Caco-2 (cell line): ENCODE data around the gene PPP2R2B. TPM values are rescaled to one million over a fixed set of nuclear protein-coding genes. Genes with fewer than 3 reads are reported as not detected.

Experiments used
- BruUV-seq: library from RNA; stranded (reverse); fragments of 400-500 nt; replicated peaks from 2 replicates; lab custom pipeline; 2021; lab: Mats Ljungman, UMichigan
- CTCF ChIA-PET: fragments of 300-600 bp; sonication (Branson Sonifier 250); formaldehyde crosslinking; loops from one replicate; lab custom pipeline; 2022; ENCODE audit warnings: antibody characterized with exemption; lab: Charles Lee
- POLR2A ChIA-PET: fragments of 300-600 bp; sonication (Branson Sonifier 250); formaldehyde crosslinking; loops from one replicate; lab custom pipeline; 2022; ENCODE audit warnings: antibody characterized with exemption; lab: Charles Lee
- DNase-seq, 2 experiments: peaks; one replicate each; pipeline versions ENCODE4 v3.0.0 to v3.0.0-alpha.2; 2020 to 2022
- H3K27me3 ChIP-seq: replicated peaks from 2 replicates; pipeline ENCODE4 v1.6.0; 2011; ENCODE audit warnings: low read length; ENCODE audit not compliant: control insufficient read depth, insufficient read depth
- H3K36me3 ChIP-seq: 2 replicates; pipeline ENCODE4 v1.5.1; 2011; ENCODE audit warnings: low read length; ENCODE audit not compliant: control insufficient read depth, insufficient read depth
- H3K4me1 ChIP-seq: fragments of 250-450 bp; sonication (Bioruptor Pico); 2 replicates; pipeline ENCODE4 v1.5.1; 2020; ENCODE audit warnings: mild to moderate bottlenecking
- H3K4me3 ChIP-seq: 2 replicates; pipeline ENCODE4 v1.5.1; 2011; ENCODE audit warnings: low read depth, mild to moderate bottlenecking, control low read depth, low read length
- H3K9me3 ChIP-seq: fragments of 250-450 bp; sonication (Bioruptor Pico); 2 replicates; pipeline ENCODE4 v1.5.1; 2020; ENCODE audit warnings: mild to moderate bottlenecking, moderate library complexity
- H3K27ac Mint-ChIP-seq: one replicate; pipeline ENCODE4 v1.8.0; 2022; ENCODE audit warnings: mixed read lengths; ENCODE audit not compliant: unreplicated experiment
- H3K27me3 Mint-ChIP-seq: one replicate; pipeline ENCODE4 v1.8.0; 2022; ENCODE audit warnings: mixed read lengths; ENCODE audit not compliant: insufficient read depth, unreplicated experiment
- H3K36me3 Mint-ChIP-seq: one replicate; pipeline ENCODE4 v1.8.0; 2022; ENCODE audit warnings: mild to moderate bottlenecking, mixed read lengths; ENCODE audit not compliant: insufficient read depth, unreplicated experiment
- H3K4me1 Mint-ChIP-seq: one replicate; pipeline ENCODE4 v1.8.0; 2022; ENCODE audit warnings: low read depth, mixed read lengths; ENCODE audit not compliant: unreplicated experiment
- H3K4me3 Mint-ChIP-seq: one replicate; pipeline ENCODE4 v1.8.0; 2022; ENCODE audit warnings: mild to moderate bottlenecking, moderate library complexity, mixed read lengths; ENCODE audit not compliant: unreplicated experiment
- H3K9me3 Mint-ChIP-seq: one replicate; pipeline ENCODE4 v1.8.0; 2022; ENCODE audit warnings: mixed read lengths; ENCODE audit not compliant: unreplicated experiment
- intact Hi-C: fragments of 100-400 bp; cut with micrococcal nuclease; formaldehyde crosslinking; loops from one replicate; pipeline ENCODE4 v1.10.0; 2022; ENCODE audit not compliant: unreplicated experiment
- total RNA-seq: library from RNA; stranded (reverse); gene quantifications from 2 replicates; pipeline ENCODE4 v1.2.3, GENCODE V29; 2022
- TF ChIP-seq, protein P1 (sequence below), 2 experiments: fragments of 200-600 bp in 1 of 2; IDR thresholded peaks; 1 replicate in 1 of 2; 2 replicates in 1 of 2; pipeline versions ENCODE4 v1.5.1 to v1.8.0; 2011 to 2022; ENCODE audit warnings: antibody characterized with exemption in 1 of 2, control low read depth in 1 of 2, inconsistent platforms in 1 of 2, low read depth in 1 of 2, low read length in 1 of 2, mild to moderate bottlenecking in 1 of 2, moderate library complexity in 1 of 2; ENCODE audit not compliant: insufficient read depth in 1 of 2, severe bottlenecking in 1 of 2, unreplicated experiment in 1 of 2

PPP2R2B gene
- total RNA-seq, 1 experiment from 2014 or later = 9.8 TPM

DNA sequence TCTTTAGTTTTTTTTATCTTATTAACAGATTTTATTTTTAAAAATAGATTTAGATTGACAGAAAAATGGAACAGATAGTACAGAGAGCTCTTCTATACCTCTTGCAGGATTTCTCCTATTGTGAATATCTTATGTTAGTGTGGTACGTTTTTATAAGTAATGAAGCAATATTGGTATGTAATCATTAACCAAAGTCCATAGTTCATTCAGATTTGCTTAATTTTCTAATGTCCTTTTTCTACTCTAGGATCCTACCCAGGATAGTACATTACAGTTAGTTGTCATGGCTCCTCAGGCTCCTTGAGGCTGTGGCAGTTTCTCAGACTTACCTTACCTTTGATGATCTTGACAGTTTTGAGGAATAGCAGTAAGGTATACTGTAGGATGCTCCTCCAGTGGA is 30.4 kb downstream of the PPP2R2B start:
- Histone ChIP-seq H3K4me1 (peaks cover 22% of the 10 kb centered on the region), H3K27me3 (no peaks in the 10 kb centered on the region), H3K4me3 (no peak overlapping the region), H3K9me3 (no peaks in the 10 kb centered on the region), H3K36me3 (no peaks in the 10 kb centered on the region)
- no peak overlapping the region for H3K27ac Mint-ChIP-seq
- H3K4me1 Mint-ChIP-seq = peaks cover 5% of the 10 kb centered on the region
- H3K9me3 Mint-ChIP-seq = no peaks in the 10 kb centered on the region
- TF ChIP-seq, protein P1, sequence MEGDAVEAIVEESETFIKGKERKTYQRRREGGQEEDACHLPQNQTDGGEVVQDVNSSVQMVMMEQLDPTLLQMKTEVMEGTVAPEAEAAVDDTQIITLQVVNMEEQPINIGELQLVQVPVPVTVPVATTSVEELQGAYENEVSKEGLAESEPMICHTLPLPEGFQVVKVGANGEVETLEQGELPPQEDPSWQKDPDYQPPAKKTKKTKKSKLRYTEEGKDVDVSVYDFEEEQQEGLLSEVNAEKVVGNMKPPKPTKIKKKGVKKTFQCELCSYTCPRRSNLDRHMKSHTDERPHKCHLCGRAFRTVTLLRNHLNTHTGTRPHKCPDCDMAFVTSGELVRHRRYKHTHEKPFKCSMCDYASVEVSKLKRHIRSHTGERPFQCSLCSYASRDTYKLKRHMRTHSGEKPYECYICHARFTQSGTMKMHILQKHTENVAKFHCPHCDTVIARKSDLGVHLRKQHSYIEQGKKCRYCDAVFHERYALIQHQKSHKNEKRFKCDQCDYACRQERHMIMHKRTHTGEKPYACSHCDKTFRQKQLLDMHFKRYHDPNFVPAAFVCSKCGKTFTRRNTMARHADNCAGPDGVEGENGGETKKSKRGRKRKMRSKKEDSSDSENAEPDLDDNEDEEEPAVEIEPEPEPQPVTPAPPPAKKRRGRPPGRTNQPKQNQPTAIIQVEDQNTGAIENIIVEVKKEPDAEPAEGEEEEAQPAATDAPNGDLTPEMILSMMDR (IDR thresholded peaks at IDR 0.05; ENCODE audit: insufficient read depth in 1 of 2, low read depth in 1 of 2, low read length in 1 of 2, severe bottlenecking in 1 of 2, unreplicated experiment in 1 of 2) = no peak
- H3K27me3 Mint-ChIP-seq = no peaks in the 10 kb centered on the region
- H3K4me3 Mint-ChIP-seq = no peak overlapping the region
- intact Hi-C loops = no loop called here
- no TSS peak for BruUV-seq
- DNase-seq = no peak
- POLR2A ChIA-PET = no interaction called here
- CTCF ChIA-PET = interaction anchor here (1.1 kb wide), 1 partner anchor 341 kb away, joined by 3 read pairs; no protein-coding TSS in a partner anchor
- no peaks in the 10 kb centered on the region for H3K36me3 Mint-ChIP-seq

- ChIA-PET POLR2A (no interaction called here), CTCF (no interaction called here)
- no peaks in the 10 kb centered on the region for H3K36me3 ChIP-seq
- TF ChIP-seq, protein P1 (IDR thresholded peaks at IDR 0.05; ENCODE audit: insufficient read depth in 1 of 2, low read depth in 1 of 2, low read length in 1 of 2, severe bottlenecking in 1 of 2, unreplicated experiment in 1 of 2) = no peak
- no TSS peak for BruUV-seq
- DNase-seq = no peak
- H3K36me3 Mint-ChIP-seq = no peaks in the 10 kb centered on the region
- H3K4me3 ChIP-seq = no peak overlapping the region
- no peaks in the 10 kb centered on the region for H3K4me1 Mint-ChIP-seq
- H3K4me1 ChIP-seq = no peaks in the 10 kb centered on the region
- no peaks in the 10 kb centered on the region for H3K27me3 Mint-ChIP-seq
- intact Hi-C loops = no loop called here
- no peak overlapping the region for H3K4me3 Mint-ChIP-seq
- no peaks in the 10 kb centered on the region for H3K9me3 Mint-ChIP-seq
- H3K27me3 ChIP-seq = no peaks in the 10 kb centered on the region; the same call in 1 of the 2 replicates
- H3K27ac Mint-ChIP-seq = no peak overlapping the region
- no peaks in the 10 kb centered on the region for H3K9me3 ChIP-seq
These were observed 38.5 kb downstream of the PPP2R2B start for GRCh38 chr5:146840016-146840415.

- H3K36me3 Mint-ChIP-seq = no peaks in the 10 kb centered on the region
- no peak for DNase-seq
- no peak overlapping the region for H3K4me3 Mint-ChIP-seq
- no peaks in the 10 kb centered on the region for H3K27me3 Mint-ChIP-seq
- TF ChIP-seq, protein P1 (IDR thresholded peaks at IDR 0.05; ENCODE audit: insufficient read depth in 1 of 2, low read depth in 1 of 2, low read length in 1 of 2, severe bottlenecking in 1 of 2, unreplicated experiment in 1 of 2) = no peak
- Histone ChIP-seq H3K36me3 (no peaks in the 10 kb centered on the region), H3K27me3 (no peaks in the 10 kb centered on the region; the same call in 1 of the 2 replicates), H3K9me3 (no peaks in the 10 kb centered on the region), H3K4me3 (no peak overlapping the region), H3K4me1 (no peaks in the 10 kb centered on the region)
- ChIA-PET CTCF (no interaction called here), POLR2A (interaction anchor here (0.6 kb wide), 1 partner anchor 11 kb away, joined by 3 read pairs; no protein-coding TSS in a partner anchor)
- H3K4me1 Mint-ChIP-seq = no peaks in the 10 kb centered on the region
- H3K9me3 Mint-ChIP-seq = no peaks in the 10 kb centered on the region
- intact Hi-C loops = no loop called here
- no TSS peak for BruUV-seq
- no peak overlapping the region for H3K27ac Mint-ChIP-seq
These were observed 42.2 kb downstream of the PPP2R2B start for GRCh38 chr5:146836226-146836842.
